ENCODE data around the gene KDF1. TPM values are rescaled to one million over a fixed set of nuclear protein-coding genes. Genes with fewer than 3 reads are reported as not detected.

The KDF1 gene
- total and polyA plus RNA-seq, 2 donors (not counting 3 experiments of a cell fraction or from before 2014, with no cell fraction given): not detected

- no peak overlapping the region for H3K9ac ChIP-seq (replicated peaks; ENCODE audit: extremely low read depth, insufficient read depth, low read length)
- no peak overlapping the region for H2AFZ ChIP-seq (ENCODE audit: low read depth, low read length)
- no peaks in the 10 kb centered on the region for H4K20me1 ChIP-seq (replicated peaks; ENCODE audit: control insufficient read depth, extremely low read depth, insufficient read depth, low read length)
- peaks cover 16% of the 10 kb centered on the region for H3K4me1 ChIP-seq (ENCODE audit: control insufficient read depth, extremely low read depth, insufficient read depth, low read length)
- DNase-seq (ENCODE audit: low read depth, low spot score) (no peak), FAIRE-seq (no peak)
- intact Hi-C loops (cut with micrococcal nuclease) (no loop called here), dilution Hi-C loops (cut with MboI; ENCODE audit: extremely low pct_ligation_motif_present, low sequenced_read_pairs) (no loop called here)
- CTCF ChIA-PET: interaction anchor here (9.2 kb wide), 1 partner anchor 41 kb away, joined by 181 read pairs; no protein-coding TSS in a partner anchor
- peaks cover 2% of the 10 kb centered on the region for H3K79me2 ChIP-seq (ENCODE audit: control insufficient read depth, insufficient read depth, low read length)
- H3K36me3 ChIP-seq (ENCODE audit: control insufficient read depth in 2 of 2, extremely low read depth in 1 of 2, insufficient read depth in 2 of 2, low read length in 2 of 2): no peaks in the 10 kb centered on the region
- no peak overlapping the region for H3K27ac ChIP-seq (ENCODE audit: insufficient read depth, low read depth, low read length)
- BruUV-seq (replicated peaks): no TSS peak
- H3K4me3 ChIP-seq (replicated peaks in 1 of 3; ENCODE audit: insufficient read depth in 1 of 3, low read depth in 1 of 3, low read length in 3 of 3): no peak overlapping the region
- H3K27me3 ChIP-seq (ENCODE audit: control insufficient read depth in 2 of 2, insufficient read depth in 2 of 2, low read length in 2 of 2): no peaks in the 10 kb centered on the region
- no peaks in the 10 kb centered on the region for H3K9me1 ChIP-seq (replicated peaks; ENCODE audit: control insufficient read depth, extremely low read depth, insufficient read depth, low read length)
- POLR2A ChIA-PET: no interaction called here
- no peak overlapping the region for H3K4me2 ChIP-seq (ENCODE audit: insufficient read depth, low read length)
- no peaks in the 10 kb centered on the region for H3K9me3 ChIP-seq (replicated peaks; ENCODE audit: control insufficient read depth, insufficient read depth, low read length)
- TF ChIP-seq JUN (IDR thresholded peaks at IDR 0.05; ENCODE audit: borderline replicate concordance, insufficient read depth, insufficient read length, low read depth): no peak
- TF ChIP-seq POLR2AphosphoS5 (IDR thresholded peaks at IDR 0.05; ENCODE audit: insufficient read depth, low read depth, low read length): no peak
- no peak for TF ChIP-seq EZH2 (IDR thresholded peaks at IDR 0.05; ENCODE audit: borderline replicate concordance, low read depth, low read length, severe bottlenecking)
- no peak for TF ChIP-seq FOS (IDR thresholded peaks at IDR 0.05; ENCODE audit: borderline replicate concordance, insufficient read depth, low read length)
- TF ChIP-seq MAX (IDR thresholded peaks at IDR 0.05; ENCODE audit: insufficient read depth, insufficient read length): no peak
- no peak for TF ChIP-seq CTCF (IDR thresholded peaks at IDR 0.05; ENCODE audit: extremely low read depth in 1 of 2, insufficient read depth in 1 of 2, low read depth in 1 of 2, low read length in 2 of 2)
- no peak for TF ChIP-seq POLR2A (IDR thresholded peaks at IDR 0.05; ENCODE audit: low read depth, low read length)
- no peak for TF ChIP-seq MYC (IDR thresholded peaks at IDR 0.05; ENCODE audit: low read depth, low read length)
- TF ChIP-seq GATA2 (IDR thresholded peaks at IDR 0.05; ENCODE audit: insufficient read depth, insufficient read length, low read depth, low read length): no peak
Measured at GRCh38 chr1:27001570-27002360, 41.5 kb upstream of the KDF1 start.

Measured in endothelial cell of umbilical vein (primary cell).